DOHH2 (cell line): ENCODE data around the gene MISP.

Experiments
- H3F3A ChIP-seq: fragments of 200-600 bp; sonication (generic), shearing (Covaris generic); 2 replicates; pipeline ENCODE4 v1.6.0; 2016; ENCODE audit warnings: antibody characterized with exemption, mild to moderate bottlenecking; ENCODE audit not compliant: control insufficient read depth, insufficient read depth
- H3K27ac ChIP-seq: fragments of 200-600 bp; sonication (generic); 2 replicates; pipeline ENCODE4 v1.5.1; 2014; ENCODE audit warnings: low read depth, mild to moderate bottlenecking, low read length, moderate library complexity
- H3K27me3 ChIP-seq: fragments of 200-600 bp; sonication (generic); 2 replicates; pipeline ENCODE4 v1.6.1; 2014; ENCODE audit warnings: mild to moderate bottlenecking, low read length, mixed read lengths; ENCODE audit not compliant: control insufficient read depth
- H3K36me3 ChIP-seq: fragments of 200-600 bp; sonication (generic); 2 replicates; pipeline ENCODE4 v1.6.1; 2014; ENCODE audit warnings: mild to moderate bottlenecking, low read length, moderate library complexity, mixed read lengths; ENCODE audit not compliant: control insufficient read depth
- H3K4me1 ChIP-seq: fragments of 200-600 bp; sonication (generic); 2 replicates; pipeline ENCODE4 v1.6.1; 2014; ENCODE audit warnings: mild to moderate bottlenecking, low read length, mixed read lengths; ENCODE audit not compliant: control insufficient read depth
- H3K4me2 ChIP-seq: fragments of 200-600 bp; sonication (generic); 2 replicates; pipeline ENCODE4 v1.6.0; 2014; ENCODE audit warnings: mild to moderate bottlenecking, low read length, moderate library complexity
- H3K4me3 ChIP-seq: fragments of 200-600 bp; sonication (generic); 2 replicates; pipeline ENCODE4 v1.5.1; 2014; ENCODE audit warnings: mild to moderate bottlenecking, low read length, mixed read lengths
- H3K79me2 ChIP-seq: fragments of 200-600 bp; sonication (generic); 2 replicates; pipeline ENCODE4 v1.6.1; 2014; ENCODE audit warnings: mild to moderate bottlenecking, low read length, mixed read lengths; ENCODE audit not compliant: control insufficient read depth
- H3K9me2 ChIP-seq: fragments of 200-600 bp; sonication (generic); replicated peaks from 2 replicates; pipeline ENCODE4 v1.6.1; 2014; ENCODE audit warnings: mild to moderate bottlenecking, low read length, mixed read lengths; ENCODE audit not compliant: control insufficient read depth
- H3K9me3 ChIP-seq: fragments of 200-600 bp; sonication (generic); 2 replicates; pipeline ENCODE4 v1.6.1; 2014; ENCODE audit warnings: antibody characterized with exemption, low read length, mixed read lengths; ENCODE audit not compliant: control insufficient read depth, insufficient read depth
- H4K20me1 ChIP-seq: fragments of 200-600 bp; sonication (generic); 2 replicates; pipeline ENCODE4 v1.6.0; 2014; ENCODE audit warnings: low read depth, mild to moderate bottlenecking, antibody characterized with exemption, low read length, moderate library complexity; ENCODE audit not compliant: control insufficient read depth, insufficient read depth
- EZH2phosphoT487 ChIP-seq: fragments of 200-600 bp; sonication (generic); IDR thresholded peaks from 2 replicates; pipeline ENCODE4 v1.6.1; 2017; ENCODE audit warnings: borderline replicate concordance, mild to moderate bottlenecking, antibody characterized with exemption, low read length, moderate library complexity, mixed read lengths
- TF ChIP-seq, protein P1 (sequence below): fragments of 200-600 bp; sonication (generic); IDR thresholded peaks from one replicate; pipeline ENCODE4 v1.5.1; 2014; ENCODE audit warnings: antibody characterized with exemption, mild to moderate bottlenecking, low read depth, low read length; ENCODE audit not compliant: poor library complexity, severe bottlenecking

Gene MISP

DNA sequence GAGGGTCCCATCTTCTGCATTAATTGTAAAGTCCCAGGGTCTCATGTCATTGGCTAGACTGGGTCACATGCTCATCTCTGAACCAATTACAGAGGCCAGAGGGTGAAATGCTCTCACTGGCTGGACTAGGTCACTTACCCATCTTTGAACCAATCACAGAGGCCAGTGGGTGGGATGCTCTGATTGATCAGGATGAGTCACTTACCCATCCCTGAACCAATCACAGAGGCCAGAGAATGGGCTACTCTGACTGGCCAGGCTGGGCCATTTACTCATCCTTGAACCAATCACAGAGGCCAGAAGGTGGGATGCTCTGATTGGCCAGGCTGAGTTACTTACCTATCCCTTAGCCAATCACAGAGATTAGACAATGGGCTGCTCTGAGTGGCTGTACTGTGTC is 5.3 kb downstream of the MISP start:
- H3K36me3 ChIP-seq, result no peaks in the 10 kb centered on the region
- no peaks in the 10 kb centered on the region for H3K79me2 ChIP-seq

DNA sequence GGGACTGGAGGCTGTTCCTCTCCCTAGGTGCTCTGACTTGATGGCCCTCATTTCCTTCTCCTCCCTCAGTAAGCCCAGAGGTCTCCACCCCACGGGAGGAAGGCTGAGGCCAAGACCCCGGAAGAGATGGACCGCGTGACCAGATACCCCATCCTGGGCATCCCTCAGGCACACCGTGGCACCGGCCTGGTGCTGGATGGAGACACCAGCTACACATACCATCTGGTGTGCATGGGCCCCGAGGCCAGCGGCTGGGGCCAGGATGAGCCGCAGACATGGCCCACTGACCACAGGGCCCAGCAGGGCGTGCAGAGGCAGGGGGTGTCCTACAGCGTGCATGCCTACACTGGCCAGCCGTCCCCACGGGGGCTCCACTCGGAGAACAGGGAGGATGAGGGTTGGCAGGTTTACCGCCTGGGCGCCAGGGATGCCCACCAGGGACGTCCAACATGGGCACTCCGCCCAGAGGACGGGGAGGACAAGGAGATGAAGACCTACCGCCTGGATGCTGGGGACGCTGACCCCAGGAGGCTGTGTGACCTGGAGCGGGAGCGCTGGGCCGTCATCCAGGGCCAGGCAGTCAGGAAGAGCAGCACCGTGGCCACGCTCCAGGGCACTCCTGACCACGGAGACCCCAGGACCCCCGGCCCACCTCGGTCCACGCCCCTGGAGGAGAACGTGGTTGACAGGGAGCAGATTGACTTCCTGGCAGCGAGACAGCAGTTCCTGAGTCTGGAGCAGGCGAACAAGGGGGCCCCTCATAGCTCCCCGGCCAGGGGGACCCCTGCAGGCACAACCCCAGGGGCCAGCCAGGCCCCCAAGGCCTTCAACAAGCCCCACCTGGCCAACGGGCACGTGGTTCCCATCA is 6.1 kb downstream of the MISP start:
- H3K4me2 ChIP-seq, result no peak overlapping the region
- H3K36me3 ChIP-seq, result no peaks in the 10 kb centered on the region
- no peaks in the 10 kb centered on the region for H3K79me2 ChIP-seq
- H4K20me1 ChIP-seq, result no peaks in the 10 kb centered on the region
- no peaks in the 10 kb centered on the region for H3K4me1 ChIP-seq
- no peaks in the 10 kb centered on the region for H3K9me2 ChIP-seq
- TF ChIP-seq, protein P1, sequence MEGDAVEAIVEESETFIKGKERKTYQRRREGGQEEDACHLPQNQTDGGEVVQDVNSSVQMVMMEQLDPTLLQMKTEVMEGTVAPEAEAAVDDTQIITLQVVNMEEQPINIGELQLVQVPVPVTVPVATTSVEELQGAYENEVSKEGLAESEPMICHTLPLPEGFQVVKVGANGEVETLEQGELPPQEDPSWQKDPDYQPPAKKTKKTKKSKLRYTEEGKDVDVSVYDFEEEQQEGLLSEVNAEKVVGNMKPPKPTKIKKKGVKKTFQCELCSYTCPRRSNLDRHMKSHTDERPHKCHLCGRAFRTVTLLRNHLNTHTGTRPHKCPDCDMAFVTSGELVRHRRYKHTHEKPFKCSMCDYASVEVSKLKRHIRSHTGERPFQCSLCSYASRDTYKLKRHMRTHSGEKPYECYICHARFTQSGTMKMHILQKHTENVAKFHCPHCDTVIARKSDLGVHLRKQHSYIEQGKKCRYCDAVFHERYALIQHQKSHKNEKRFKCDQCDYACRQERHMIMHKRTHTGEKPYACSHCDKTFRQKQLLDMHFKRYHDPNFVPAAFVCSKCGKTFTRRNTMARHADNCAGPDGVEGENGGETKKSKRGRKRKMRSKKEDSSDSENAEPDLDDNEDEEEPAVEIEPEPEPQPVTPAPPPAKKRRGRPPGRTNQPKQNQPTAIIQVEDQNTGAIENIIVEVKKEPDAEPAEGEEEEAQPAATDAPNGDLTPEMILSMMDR, result no peak
- no peak for TF ChIP-seq EZH2phosphoT487
- H3F3A ChIP-seq, result no peaks in the 10 kb centered on the region
- H3K9me3 ChIP-seq, result peaks cover 21% of the 10 kb centered on the region; the same call in 1 of the 2 replicates
- no peaks in the 10 kb centered on the region for H3K27me3 ChIP-seq
- no peak overlapping the region for H3K27ac ChIP-seq
- H3K4me3 ChIP-seq, result no peak overlapping the region

More for the DNA sequence above, 5.3 kb downstream of the MISP start:
- H3K4me3 ChIP-seq, result no peak overlapping the region
- H3K27me3 ChIP-seq, result no peaks in the 10 kb centered on the region
- no peaks in the 10 kb centered on the region for H3F3A ChIP-seq
- no peak overlapping the region for H3K4me2 ChIP-seq
- peaks cover 21% of the 10 kb centered on the region; the same call in 1 of the 2 replicates for H3K9me3 ChIP-seq
- no peaks in the 10 kb centered on the region for H3K4me1 ChIP-seq
- H3K27ac ChIP-seq, result no peak overlapping the region
- no peaks in the 10 kb centered on the region for H3K9me2 ChIP-seq
- no peaks in the 10 kb centered on the region for H4K20me1 ChIP-seq
- TF ChIP-seq EZH2phosphoT487, result no peak
- TF ChIP-seq, protein P1, result no peak

DNA sequence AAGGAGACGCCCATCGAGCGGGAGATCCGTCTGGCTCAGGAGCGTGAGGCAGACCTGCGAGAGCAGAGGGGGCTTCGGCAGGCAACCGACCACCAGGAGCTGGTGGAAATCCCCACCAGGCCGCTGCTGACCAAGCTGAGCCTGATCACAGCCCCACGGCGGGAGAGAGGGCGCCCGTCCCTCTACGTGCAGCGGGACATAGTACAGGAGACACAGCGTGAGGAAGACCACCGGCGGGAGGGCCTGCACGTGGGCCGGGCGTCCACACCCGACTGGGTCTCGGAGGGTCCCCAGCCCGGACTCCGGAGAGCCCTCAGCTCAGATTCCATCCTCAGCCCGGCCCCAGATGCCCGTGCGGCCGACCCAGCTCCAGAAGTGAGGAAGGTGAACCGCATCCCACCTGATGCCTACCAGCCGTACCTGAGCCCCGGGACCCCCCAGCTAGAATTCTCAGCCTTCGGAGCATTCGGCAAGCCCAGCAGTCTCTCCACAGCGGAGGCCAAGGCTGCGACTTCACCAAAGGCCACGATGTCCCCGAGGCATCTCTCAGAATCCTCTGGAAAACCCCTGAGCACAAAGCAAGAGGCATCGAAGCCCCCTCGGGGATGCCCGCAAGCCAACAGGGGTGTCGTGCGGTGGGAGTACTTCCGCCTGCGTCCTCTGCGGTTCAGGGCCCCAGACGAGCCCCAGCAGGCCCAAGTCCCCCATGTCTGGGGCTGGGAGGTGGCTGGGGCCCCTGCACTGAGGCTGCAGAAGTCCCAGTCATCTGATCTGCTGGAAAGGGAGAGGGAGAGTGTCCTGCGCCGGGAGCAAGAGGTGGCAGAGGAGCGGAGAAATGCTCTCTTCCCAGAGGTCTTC is 7.1 kb downstream of the MISP start:
- Histone ChIP-seq H3K9me3 (peaks cover 21% of the 10 kb centered on the region; the same call in 1 of the 2 replicates), H3K9me2 (no peaks in the 10 kb centered on the region), H3K4me2 (no peak overlapping the region), H3F3A (no peaks in the 10 kb centered on the region), H4K20me1 (no peaks in the 10 kb centered on the region), H3K27me3 (no peaks in the 10 kb centered on the region), H3K4me1 (no peaks in the 10 kb centered on the region), H3K79me2 (no peaks in the 10 kb centered on the region), H3K36me3 (no peaks in the 10 kb centered on the region), H3K4me3 (no peak overlapping the region), H3K27ac (no peak overlapping the region)
- no peak for TF ChIP-seq EZH2phosphoT487
- TF ChIP-seq, protein P1, result no peak
